ENCODE data around the gene ALDH16A1.

ALDH16A1 gene

GRCh38 chr19:49453013-49453756, at the start of gene ALDH16A1:
TSS of gene ALDH16A1 (plus strand) at chr19:49453225. CDS start at chr19:49453332, 107 bp downstream.
- DNase-seq: peak; percentile 96 to 97

- peak; percentile 70 for DNase-seq
Measured at GRCh38 chr19:49403404-49404187, 49.4 kb upstream of the ALDH16A1 start.

GRCh38 chr19:49407079-49407478, 45.9 kb upstream of the ALDH16A1 start:
- DNase-seq: no peak

GRCh38 chr19:49407482-49408015, 45.5 kb upstream of the ALDH16A1 start:
- no peak for DNase-seq

- DNase-seq: peak; percentile 16 to 23
Measured at GRCh38 chr19:49408816-49409440, 44.1 kb upstream of the ALDH16A1 start.

GRCh38 chr19:49409441-49410029, 43.5 kb upstream of the ALDH16A1 start:
- peak; percentile 57 for DNase-seq

GRCh38 chr19:49411681-49412326, 41.2 kb upstream of the ALDH16A1 start:
- DNase-seq: no peak

- DNase-seq: no peak
Measured at GRCh38 chr19:49413348-49413747, 39.7 kb upstream of the ALDH16A1 start.

- no peak for DNase-seq
Measured at GRCh38 chr19:49414256-49414655, 38.8 kb upstream of the ALDH16A1 start.

- no peak for DNase-seq
Measured at GRCh38 chr19:49415102-49415809, 37.8 kb upstream of the ALDH16A1 start.

- no peak for DNase-seq
Measured at GRCh38 chr19:49415810-49416200, 37.2 kb upstream of the ALDH16A1 start.

- no peak for DNase-seq
Measured at GRCh38 chr19:49417088-49417487, 35.9 kb upstream of the ALDH16A1 start.

GRCh38 chr19:49418511-49418910, 34.5 kb upstream of the ALDH16A1 start:
- no peak for DNase-seq

GRCh38 chr19:49419173-49419572, 33.9 kb upstream of the ALDH16A1 start:
- no peak for DNase-seq

- no peak for DNase-seq
Measured at GRCh38 chr19:49420227-49420626, 32.8 kb upstream of the ALDH16A1 start.

- no peak for DNase-seq
Measured at GRCh38 chr19:49421039-49421877, 31.8 kb upstream of the ALDH16A1 start.

GRCh38 chr19:49421878-49422202, 31.2 kb upstream of the ALDH16A1 start:
- DNase-seq: no peak

GRCh38 chr19:49422407-49423070, 30.5 kb upstream of the ALDH16A1 start:
- no peak for DNase-seq

GRCh38 chr19:49423071-49423984, 29.7 kb upstream of the ALDH16A1 start, which contains the start of gene PTH2:
TSS of gene PTH2 (minus strand) at chr19:49423441. CDS start at chr19:49423339, 102 bp downstream.
- no peak for DNase-seq

Data from Kasumi-1 (cell line).